ENCODE measurements around the gene PAK1.

PAK1 gene

DNA sequence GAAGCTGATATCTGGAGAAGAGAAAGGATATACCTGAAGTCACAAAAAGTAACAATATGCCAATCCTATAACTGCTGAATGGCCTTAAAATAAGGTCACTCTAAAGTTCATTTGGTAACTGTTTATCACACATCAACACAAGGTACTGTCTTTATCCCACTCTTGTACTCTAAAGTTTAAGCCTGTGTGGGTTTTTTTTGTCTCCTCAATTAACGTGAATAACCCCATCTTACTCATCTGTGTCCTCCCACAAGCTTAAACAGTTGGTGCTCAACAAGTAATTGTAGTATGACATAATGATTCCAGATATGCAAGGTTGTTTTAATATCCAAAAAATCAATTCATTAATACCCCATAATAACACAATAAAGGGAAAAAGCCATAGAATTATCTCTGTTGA is 42.1 kb downstream of the PAK1 start:
- DNase-seq: no peak

DNA sequence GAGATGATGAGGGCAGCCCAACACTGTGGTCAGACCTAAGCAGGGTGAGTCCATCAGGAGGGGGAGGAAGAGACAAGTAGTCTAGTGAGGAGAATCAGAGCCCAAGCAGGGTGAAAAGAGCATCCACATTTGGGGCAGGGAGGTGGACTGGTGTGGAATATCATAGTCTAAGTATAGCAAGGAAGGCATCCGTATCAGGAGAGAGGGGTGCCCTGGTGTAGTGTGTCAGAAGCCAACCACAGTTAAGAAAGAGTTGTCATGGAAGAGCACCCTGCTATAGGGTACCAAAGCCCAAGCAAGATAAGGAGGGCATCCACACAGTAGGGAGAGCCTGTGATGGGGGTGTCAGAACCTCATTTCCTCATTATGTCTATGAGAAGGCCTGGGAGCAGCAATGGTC is 45.3 kb downstream of the PAK1 start:
- no peak for DNase-seq

DNA sequence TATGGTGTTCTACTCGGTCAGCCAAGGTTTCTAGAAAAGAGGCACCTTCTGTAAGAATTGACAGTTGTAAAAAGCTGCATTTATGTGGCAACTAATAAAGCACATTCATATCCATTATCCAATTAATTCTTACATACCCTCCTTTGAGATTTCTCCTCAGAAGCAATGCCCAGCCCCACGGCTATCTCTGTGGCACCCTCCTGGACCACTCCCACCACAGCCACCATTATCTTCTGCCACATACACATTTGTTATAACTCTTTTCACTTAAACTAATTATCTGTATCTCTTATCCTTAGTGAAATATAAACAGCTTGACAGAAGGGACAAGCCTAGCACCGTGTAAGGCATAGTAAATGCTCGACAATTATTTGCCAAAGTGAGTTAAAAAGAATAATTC is 48.5 kb downstream of the PAK1 start:
- DNase-seq: no peak

DNA sequence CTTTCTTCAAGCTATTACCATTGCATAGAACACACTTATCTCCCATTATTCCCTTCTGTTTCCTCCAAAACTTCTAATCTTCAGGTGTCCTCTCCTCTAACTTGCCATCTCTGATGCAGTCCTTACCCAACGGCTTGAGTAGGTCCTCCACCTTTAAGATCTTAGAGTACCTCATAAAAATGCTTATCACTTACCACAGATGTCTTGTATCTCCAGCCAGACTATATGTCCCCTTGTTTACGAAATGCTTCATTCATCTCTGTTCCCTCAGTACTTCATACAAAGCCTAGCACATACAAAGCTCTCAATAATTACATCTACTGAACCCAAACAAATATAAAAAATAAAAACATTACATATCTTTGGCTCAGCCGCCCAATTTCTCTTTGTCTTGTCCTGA is 49.2 kb downstream of the PAK1 start:
- no peak for DNase-seq

DNA sequence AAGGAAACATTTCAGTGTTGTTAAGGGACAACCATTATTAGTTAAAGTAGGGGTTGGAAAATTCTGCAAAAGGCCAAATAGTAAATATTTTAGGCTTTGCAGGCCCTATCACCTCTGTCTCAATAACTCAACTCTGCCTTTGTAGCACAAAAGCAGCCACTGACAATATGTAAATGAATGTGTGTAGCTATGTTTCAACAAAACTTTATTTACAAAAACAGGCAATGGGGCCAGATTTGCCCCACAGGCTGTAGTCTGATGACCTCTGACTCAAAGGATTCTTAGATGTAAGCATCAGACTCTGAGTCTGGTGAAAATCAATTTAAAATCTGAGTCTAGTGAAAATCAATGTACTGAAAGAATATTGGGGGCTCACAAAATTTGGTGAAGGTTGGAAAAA is 50.3 kb downstream of the PAK1 start:
- DNase-seq: no peak

DNA sequence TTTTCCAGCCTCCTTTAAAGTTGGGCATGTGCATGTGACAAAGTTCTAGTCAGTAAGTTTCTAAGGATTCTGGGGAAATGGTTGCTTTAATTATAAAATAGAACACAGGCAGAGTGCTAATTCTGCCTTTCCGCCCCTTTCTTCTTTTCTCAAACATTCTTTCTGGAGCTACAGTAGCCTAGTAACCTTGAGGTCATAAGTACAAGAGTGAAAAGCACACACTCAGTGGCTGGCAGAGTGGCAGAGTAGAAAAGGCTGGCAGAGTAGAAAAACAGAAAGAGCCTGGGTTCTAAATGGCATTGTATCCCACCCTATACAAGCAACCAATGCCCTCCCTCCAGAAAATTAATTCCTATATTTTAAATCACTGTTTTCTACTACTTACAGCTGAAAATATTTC is 51.2 kb downstream of the PAK1 start:
- no peak for DNase-seq

DNA sequence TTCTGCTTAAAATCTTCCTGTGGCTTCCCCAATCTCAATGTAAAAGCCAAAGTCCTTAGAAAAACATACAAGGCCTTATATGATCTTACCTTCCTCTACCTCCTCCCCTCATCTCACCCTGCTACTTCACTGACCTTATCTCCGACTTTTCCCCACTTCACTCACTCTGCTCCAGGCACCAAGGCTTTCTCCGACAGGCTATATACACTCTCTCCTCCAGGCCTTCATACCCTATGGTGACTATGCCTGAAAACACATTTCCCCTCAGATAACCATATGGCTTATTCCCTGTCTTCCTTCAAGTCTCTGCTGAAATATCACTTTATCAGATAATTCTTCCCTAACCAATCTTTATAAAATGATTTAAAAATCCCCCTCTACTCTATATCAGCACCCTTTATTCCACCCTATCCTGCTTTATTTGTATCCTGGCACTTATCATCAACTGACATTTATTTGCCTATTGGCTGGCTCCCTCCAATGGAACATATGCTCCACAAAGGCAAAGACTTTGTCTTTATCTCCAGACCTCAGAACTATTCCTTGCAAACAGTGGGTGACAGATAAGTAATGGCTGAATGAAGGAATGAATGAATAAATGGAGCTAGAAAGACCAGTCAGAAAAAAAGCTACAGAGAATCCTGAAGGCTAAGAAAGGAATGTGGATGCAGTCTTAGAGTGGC is 52.7 kb downstream of the PAK1 start:
- no peak for DNase-seq

DNA sequence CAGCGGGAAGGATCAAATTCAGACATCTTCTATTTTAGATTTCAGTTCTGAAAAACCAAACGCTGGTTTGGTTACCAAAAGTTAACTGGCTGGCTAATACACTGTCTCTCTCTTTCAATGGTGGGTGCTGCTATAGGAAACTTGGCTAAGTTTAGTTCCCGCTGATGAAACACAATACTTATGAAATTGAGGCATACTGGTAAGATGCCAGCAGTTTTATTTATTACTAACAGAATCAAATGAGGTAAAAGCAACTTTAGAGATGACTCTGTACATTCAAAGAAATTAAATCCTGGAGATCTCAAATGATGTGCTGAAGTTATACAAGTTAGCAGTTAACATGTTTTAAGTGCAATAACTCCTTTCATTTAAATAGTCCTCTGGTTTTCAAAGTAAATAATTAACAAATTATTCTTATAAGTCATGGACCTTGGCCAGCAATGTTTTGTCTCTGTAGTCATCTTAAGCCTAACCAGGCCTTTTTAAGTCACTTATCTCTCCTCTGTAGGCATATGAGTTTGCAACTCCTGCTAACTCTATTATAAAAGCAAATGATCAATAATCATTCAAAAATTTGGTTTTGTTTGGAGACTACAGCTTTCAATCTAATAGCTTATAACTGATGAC is 54.8 kb downstream of the PAK1 start:
- no peak for DNase-seq

DNA sequence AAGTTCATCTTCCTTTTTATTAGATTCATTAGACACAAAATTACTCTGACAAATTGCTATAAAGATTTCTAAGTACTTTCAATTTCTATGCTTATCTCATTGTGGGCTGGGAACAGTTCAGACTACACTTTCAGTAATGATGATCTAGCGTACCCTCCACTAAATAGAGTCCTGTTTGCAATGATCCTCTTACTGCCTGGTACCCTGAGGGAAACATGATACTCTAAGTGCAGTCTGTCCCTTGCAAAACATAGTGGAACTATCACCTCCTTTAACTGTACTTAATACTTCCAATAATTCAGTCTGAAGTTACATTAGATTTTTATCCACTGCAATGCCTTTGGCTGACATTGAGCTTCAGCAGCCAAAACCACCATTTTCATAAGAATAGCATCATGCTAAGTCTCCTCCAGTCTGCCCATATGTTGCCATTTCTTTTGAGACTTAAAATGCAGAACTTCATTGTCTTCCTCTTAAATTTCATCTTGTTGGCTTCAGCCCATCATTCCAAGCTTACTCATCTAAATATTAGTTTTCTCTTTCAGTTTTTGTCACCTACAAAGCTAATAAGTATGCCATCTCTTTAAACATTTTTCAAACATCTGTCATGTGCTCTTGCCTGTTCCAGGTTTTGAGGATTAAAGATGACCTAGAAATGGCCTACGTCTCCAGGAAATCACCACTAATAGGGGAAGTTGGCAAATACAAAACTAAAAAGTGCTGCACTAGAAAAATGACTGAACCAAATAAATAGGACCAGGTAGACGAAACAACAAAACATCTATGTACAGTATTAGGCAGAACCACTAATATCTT is 55.5 kb downstream of the PAK1 start:
- no peak for DNase-seq

DNA sequence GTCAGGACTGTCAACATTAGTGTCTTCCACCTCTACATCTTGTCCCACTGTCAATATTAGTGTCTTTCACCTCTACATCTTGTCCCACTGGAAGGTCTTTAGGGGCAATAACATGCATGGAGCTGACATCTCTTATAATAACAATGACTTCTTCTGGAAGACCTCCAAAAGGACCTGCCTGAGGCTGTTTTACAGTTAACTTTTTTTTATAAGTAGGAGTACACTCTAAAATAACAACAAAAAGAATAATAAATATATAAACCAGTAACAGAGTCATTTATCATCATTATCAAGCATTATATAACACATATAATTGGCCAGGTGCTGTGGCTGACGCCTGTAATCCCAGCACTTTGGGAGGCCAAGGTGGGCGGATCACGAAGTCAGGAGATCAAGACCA is 57.5 kb downstream of the PAK1 start:
- no peak for DNase-seq

DNA sequence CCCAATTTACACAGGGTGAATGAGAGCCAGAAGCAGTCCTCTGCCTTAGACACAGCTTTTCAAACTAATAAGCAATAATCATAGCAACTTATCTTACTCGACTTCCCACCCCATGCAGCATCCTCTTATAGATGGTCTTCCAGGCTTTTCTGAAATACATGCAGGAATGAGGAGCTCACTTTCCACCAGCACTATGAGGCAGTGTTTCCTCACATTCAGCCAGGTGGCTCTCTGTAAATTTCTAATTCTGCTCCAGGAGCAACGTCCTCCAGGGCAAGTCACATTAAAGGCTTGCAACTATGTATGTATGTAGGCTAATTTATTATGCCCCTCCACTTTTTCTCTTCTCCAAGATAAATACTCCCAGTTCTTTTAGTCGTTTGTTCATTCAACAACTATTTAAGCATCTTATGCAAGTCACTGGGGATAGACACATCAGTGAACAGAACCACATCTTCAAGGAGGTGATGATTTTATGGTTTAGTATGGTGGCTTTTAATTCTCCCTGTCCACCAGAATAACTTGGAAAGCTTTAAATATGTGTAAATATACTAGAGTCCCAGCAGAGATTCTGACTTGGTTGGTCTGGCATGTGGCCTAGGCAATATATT is 59.9 kb downstream of the PAK1 start:
- DNase-seq: no peak

DNA sequence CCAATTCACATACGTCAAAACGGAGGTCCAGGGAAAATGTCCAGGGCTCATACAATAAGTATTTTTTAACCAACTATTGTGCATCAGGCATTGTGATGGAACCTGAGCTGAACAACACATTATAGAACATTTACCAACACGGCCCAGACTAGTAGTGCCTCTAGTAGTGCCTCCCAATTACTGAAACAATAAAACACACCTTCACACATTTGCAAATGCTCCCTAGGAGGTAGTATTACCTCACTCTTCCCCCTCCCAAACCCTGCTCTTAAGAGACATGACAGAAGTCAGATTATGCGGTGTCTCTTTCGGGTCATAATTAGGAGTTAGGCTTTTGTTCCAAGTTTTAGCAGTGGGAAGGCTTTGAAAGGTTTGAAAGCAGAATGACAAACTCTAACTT is 61.1 kb downstream of the PAK1 start:
- no peak for DNase-seq

DNA sequence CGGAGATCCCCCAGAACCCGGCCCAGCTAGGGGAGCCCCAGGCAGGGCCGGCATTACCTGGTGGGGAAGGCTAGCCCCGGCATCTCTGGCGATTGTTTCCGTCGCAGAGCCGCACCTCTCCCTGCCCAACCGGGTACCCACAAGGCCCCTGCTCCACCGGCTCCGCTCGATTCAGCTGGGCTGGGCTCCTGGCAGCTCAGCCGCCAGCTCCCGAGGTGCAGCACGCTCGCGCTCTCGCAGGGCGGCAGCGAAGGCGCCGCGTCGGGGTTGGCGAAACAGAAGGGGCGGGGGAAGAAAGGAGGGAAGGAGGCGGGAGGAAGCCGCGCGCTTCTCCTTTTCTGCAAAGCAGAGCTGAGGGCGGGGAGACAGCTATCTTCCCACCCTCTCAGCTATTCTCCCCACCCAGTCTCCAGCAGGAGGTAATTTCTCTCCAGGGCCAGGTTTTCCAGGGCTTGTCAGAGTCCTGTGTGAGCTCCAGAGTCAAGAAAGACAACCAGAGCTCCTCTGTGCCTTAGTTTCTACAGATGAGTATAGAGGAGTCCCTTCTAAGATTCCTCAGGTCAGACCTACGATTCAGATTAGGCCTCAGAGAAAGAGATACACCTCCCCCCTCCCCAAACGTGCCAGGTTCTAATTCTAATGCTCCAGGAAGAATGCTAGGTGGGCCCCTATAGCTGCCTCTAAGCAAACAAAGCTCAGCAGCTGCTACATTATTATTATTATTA is 62.0 kb downstream of the PAK1 start:
- peak; percentile 72 for DNase-seq

DNA sequence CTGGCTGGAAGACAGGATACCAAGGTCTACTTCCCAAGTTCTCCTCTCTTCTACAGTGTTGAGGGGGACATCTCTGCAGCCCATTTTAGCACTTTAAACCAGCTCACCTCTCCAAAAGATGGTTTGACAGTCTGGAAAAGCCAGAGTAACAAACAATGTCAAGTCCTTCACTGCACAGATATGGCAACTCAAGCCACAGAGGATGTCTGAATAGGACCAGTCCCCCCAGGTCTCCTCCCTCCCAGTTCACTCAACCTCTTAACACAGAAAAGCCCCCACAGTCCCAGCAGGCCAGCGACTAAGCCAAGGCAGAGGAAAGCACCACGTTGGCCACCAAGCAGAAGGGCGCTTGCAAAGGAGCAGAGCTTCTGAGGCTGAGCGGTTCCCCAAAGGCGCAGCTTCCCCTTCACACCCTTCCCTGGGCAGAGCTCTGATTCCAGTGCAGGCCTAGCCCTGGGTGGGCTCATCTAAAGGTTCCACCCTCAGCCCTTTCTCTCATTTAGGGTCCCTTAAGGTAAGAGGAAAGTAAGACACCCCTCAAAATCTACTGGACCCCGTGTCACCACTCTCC is 62.7 kb downstream of the PAK1 start:
- DNase-seq: no peak

DNA sequence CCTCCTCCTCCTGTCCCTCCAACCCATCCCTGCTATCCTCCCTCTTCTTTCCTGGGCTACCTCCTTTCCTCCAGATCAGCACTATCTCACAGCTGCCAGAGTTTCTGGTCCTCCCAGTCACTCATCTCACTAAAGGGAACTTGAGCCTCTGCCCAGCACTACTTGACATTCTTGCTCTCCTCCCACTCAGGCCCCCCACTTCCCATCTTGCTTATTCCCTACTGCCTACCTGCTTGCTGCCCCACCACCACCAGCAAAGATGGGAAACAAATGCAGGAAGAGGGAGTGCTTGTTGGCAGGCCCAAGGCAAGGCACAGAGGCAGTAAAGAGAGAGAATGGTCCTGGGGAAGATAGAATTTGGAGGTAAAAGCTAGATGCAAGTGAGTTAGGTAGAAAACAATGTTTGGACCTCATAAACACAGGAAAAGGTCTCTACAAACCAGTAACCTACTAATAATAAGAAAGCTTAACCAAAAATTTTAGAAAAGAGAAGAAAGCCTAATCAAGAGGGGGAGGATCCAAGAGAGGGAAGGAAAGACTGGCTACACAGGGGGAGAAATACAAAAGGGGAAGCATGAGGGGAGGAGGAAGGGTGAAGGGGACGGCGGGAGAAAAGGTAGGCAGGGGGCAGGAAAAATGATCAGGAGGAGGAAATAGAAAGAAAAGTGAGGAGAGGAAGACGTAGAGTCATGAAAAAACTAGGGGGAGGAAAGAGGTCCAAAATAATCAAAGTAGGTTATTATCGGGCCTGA is 63.6 kb downstream of the PAK1 start:
- DNase-seq: no peak

DNA sequence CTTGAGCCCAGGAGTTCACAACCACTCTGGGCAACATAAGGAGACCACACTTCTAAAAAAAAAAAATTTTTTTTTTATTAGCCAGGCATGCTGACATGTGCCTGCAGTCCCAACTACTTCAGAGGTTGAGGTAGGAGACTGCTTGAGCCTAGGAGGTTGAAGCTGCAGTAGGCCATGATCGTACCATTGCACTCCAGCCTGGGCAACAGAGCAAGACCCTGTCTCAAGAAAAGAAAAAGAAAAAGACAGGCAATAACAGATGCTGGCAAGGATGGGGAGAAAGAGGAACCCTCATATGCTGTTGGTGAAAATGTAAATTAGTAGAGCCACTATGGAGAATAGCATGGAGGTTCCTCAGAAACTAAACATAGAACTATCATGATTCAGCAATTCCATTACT is 64.8 kb downstream of the PAK1 start:
- DNase-seq: no peak

DNA sequence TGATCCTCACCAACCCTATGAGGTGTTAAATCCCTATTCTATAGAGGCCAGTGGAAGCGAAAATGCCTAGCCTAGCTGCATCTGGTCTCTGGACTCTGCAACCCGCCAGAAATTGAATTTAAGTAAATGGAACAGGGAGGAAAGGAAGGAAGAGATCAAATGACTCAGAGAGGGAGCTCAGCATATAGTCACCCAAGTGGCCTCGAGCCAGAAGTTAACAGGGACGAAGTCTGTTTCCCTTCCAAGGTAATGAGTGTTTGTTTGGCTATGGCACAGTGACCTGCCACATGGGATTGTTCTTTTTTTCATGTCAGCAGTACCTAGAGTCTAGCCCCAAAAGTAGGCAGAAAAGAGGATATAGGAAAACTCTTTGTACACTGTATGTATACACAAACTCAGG is 66.3 kb downstream of the PAK1 start:
- DNase-seq: peak; percentile 92

DNA sequence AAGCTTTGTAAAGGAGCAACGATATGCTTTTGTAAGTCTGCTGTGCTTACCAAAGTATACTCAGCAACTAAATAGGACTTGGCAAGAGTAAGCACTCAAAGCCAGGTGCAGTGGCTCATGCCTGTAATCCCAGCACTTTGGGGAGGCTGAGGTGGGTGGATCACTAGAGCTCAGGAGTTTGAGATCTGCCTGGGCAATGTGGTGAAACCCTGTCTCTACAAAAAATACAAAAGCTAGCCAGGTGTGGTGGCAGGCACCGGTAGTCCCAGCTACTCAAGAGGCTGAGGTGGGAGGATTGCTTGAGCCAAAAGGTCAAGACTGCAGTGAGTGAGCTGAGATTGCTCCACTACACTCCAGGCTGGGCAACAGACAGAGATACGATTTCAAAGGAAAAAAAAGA is 67.5 kb downstream of the PAK1 start:
- DNase-seq: peak; percentile 82

DNA sequence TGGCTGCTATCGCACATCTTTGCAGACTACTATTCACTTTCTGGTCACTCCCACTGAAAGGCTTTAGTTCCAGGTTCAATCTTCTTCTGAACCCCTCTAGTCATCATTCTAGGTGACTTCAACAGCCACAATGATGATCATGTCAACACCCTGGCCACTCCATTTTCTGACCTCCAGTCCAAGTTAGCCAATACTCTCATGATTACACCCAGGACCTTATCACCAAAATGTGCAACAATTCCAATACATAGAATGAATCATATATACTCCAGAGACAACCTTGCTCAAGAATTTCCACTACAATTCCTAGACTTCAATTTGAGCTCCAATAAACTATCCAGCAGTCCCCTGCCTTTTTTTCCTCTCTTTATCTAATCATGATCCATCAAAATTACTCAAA is 70.7 kb downstream of the PAK1 start:
- no peak for DNase-seq

DNA sequence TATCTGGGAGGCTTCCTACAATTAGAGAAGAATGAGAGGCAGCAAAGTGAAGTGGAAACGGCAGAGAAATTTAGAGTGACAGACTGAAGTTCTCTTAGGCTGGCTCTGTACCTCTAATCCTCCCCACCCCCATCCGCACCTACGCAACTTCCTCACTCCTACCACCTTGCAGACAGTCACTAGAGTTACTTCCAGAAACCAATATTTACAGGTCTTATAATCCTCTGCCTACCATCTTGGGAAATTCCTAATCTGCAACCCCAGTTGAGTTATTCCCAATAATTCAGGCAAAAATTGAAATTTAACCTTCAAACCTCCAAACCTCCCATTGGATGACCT is 71.7 kb downstream of the PAK1 start:
- no peak for DNase-seq

DNA sequence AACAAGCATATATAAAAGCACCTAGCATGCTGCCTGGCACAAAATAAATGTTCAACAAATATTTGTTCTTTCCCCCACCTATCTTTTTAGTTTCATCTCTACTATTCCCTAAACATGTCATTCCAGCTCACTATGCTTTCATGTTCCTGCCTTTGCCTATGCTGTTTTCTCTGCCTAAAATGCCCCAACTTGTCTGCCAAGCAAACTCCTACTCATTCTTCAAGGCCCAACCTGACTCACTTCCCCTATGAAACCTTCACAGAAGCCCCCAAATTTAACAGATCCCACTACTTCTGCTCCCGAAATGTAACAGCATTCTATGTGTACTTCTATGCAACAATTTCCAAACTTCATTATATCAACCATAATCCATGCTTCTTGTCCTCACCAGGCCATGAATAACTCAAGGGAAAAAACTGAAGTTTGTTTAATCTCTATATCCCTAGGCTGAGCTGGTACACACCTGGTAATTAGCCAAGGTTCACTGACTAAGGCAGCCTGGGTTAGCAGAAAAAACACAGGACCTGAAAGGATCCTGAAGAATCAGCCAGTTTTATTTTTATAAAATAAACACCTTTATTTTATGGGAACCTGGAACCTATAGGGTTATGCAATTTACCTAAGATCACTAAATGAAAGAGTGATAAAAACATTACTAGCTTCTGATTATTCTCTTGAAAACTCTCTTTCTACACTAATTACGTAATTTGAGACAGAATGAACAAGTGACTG is 72.2 kb downstream of the PAK1 start:
- DNase-seq: peak; percentile 81
